HG03439 (cell line): ENCODE measurements around the gene MRTFB.

Source experiments
- ATAC-seq: cut with Tn5 transposase; IDR thresholded peaks from one replicate; pipeline ENCODE4 v1.9.1; 2021; ENCODE audit warnings: mild to moderate bottlenecking, moderate library complexity; ENCODE audit not compliant: unreplicated experiment

Gene MRTFB

DNA sequence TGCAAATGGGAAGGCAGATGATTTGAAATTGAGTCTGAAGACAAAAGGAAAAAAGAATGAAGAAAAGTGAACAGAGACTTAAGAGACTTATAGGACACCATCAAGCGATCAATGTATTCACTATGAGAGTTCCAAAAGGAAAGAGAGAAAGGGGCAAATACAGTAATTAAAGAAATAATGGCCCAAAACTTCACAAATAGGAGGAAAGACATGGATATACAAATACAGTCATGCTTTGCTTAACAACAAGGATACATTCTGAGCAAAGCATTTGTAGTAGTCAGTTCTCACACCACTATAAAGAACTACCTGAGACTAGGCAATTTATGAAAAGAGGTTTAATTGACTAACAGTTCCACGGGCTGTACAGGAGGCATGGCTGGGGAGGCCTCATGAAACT lies 152.5 kb downstream of the MRTFB start:
- ATAC-seq = no peak

DNA sequence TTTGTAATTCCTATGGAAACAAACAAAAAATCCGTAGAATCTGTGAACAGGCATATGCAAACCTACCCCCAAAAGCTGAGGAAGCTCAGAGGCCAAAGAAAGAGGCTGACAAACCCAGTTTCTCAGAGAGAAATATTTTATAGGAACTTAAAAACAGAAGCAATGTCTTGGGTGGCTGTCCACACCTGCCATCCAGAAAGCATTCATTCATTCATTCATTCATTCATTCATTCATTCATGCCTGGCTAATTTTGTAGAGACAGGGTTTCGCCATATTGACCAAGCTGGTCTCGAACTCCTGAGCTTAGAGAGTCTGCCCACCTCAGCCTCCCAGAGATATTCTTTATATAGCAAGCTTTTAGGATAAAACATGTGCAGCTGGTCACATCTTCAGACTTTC lies 154.3 kb downstream of the MRTFB start:
- no peak for ATAC-seq

DNA sequence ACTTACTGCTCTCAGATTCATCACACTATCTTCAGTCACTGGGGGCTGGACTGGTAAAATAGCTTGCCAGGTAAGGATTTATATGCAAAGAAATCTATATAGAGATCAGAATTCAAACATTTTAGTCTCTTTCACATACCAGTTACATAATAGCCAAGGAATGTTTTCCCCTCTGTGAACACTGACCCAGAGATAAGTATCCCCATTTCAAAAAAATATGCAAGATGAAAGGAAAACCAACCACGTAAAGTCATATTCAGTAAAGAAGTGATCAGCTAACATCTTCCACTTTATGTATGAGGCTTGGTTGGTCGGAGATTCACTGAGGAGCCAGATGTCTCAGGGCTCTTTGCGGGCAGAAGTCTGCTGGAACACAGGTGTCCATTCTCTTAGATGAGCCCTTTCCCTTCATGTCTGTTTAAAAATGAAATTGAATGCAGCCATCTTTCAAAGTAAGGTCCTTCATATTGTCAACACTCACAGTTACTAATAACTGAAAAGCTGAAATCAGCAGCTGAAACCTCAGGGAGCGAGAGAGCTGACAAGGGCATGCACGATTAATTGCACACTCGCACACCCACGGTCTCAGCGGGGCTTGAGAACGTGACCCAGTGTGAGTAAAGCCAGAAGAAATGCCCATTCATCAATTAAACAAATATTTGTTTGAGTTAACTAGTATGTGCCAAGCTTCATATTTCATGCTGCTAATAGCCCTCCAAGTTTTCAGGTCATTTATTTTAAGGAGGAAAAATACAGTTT lies 161.2 kb downstream of the MRTFB start:
- no peak for ATAC-seq

DNA sequence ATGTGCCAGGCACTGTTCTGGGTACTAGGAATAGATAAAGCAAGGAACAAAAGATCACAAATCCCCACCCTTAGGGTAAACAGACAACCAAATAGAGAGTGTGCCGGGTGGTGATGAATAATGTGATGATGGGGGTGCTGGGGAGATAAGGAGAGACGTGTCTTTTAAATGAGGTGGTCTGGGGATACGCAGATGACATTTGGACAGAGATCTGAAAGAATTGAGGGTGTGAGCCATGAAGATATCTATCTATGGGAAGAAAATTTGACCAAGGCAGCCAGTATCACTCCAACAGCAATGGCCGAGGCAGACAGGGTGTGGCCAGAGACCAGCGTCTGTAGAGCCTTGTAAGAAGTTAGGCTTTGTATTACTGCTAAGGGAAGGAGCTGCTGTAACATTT lies 165.3 kb downstream of the MRTFB start:
- no peak for ATAC-seq

DNA sequence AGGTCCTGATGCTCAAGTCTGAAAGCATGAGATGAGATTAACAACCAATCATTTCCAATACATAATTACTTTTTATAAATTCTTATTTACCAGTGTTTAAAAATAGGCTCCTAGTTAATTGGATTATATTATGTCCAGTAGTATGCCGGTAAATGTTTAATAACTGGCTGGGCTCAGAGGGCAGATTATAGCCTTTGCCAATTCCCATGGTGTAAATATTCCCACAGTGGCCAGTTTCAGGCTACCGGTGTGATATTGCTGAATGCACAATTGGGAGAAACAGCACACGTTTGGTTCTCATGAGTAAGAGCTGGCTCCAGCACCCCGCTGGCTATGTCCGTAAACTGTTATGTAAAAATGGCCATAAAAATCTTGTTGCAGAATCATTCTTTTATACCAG lies 167.6 kb downstream of the MRTFB start:
- ATAC-seq = no peak

DNA sequence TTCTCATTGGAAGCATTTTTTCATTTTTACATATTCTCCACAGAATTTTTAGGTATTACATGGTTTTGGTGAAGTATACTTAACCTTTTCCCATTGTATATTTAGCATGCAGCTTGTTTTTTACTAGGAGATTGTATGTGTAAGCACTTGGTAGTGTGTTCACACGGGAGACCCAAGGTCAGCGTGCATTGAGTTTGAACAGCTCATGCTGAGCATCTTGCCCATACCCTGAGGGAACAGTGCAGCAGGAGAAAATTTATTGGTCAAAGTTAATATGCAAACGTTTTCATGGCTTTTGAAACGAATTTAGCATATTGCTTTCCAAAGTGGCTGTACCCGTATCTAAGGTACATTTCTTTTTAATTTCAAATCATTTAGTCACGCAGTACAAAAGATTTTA lies 168.7 kb downstream of the MRTFB start:
- ATAC-seq = no peak

DNA sequence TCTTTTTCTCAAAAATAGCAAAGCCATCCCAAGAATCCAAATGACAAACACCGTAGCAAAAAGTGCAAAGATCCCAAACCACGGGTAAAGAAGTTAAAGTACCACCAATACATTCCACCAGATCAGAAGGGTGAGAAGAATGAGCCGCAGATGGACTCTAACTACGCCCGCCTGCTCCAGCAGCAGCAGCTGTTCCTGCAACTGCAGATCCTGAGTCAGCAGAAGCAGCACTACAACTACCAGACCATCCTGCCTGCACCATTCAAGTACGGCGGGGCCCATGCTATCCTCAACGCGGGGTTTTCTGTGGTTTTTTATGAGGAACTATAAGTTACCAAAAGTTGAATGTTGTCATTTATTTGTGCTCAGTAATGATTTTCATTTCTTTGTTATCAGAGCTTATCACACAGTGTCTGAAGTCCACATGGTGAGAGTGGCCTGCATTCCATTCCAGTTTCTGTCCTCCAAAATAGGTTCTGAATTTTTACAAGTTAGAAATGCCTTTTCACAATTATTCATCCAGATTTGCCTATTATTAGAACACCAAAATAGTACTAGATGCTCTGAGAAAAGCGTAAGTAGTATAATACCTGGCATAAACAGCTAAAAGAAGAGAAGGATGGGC lies 169.2 kb downstream of the MRTFB start:
- no peak for ATAC-seq

DNA sequence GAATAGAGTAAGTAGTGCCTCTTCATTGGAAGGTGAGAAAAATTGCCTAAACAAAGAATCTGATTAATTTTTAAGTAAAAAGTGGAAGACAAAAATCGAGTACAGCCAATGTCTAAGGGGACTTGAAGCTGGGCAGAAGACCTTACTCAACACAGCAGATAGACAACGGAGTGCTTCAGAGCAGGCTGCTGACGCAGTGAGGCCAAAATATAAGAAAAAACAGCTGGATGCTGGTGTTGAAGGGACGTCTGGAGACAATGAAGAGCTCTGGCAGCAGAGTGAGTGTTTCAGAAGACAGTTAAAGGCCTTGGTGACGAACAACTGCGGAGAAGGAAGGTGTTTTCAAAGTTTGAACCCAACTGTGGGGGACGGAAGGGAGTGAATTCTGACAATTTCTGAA lies 169.8 kb downstream of the MRTFB start:
- no peak for ATAC-seq

DNA sequence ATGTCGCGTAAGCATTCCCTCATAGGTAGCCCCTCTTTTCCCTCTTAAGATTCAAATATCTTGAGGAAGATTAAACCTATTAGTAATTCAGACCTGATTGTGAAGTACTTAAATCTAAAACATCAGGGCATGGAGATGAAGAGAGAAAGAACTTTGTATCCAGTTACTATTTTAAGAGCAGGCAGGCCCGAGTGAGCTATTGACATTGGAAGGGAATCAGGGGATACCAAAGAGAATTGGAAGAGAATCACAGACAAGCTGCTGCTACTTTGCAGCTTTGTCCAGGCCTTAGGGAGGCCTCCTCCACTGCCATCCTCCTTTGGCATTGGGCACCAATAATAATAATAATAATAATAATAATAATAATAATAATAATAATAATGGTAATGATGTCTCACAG lies 170.5 kb downstream of the MRTFB start:
- no peak for ATAC-seq

DNA sequence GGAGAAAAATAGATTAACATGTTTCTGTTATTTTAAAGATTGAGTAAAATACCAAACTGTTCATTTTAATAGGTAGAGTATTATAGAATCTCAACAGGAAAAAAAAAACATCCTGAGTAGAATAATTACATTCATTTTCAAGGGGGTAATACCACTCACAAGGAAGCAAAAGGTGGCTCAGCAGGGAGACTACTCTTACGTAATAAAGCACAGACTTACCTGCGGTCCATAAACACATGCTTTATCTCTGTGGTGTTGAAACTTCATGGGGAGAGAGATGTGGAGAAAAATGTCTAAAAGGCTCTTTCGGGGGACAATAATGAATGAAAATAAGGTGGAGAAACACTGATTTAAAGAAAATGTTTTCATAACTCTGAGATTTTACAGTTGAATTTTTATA lies 171.7 kb downstream of the MRTFB start:
- ATAC-seq = no peak

DNA sequence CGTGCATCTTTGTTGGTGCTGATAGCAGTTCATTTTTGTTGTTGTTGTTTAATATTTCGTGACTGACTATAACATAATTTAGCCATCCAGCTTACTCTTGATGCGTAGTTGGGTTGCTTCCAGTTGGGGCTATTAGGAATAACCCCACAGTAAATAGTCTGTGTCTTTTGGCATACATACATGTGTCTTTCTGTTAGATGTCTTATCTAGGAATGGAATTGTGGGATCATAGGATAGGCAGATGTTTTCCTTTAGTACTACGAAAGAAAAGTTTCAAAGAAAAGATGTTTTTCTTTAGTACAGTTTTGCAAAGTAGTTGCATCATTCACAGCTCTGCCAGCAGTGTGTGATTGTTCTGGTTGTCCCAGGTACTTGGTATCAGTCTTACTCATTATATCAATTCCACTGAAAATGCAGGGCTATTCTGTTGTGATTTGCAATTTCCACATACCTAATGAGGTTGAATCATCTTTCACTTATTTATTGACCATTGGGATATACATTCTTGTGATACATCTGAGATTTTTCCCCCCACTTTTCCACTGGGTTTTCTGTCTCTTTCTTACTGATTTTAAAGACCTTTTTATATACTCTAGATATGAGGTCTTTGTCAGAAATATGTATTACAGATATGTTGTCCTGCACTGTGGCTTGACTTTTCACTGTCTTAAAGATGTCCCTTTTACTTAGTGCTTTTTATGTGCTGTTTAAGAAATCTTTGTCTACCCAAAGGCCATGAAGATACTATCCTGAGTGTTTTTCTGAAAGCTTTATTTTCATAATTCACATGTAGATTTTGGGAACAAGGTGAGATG lies 173.3 kb downstream of the MRTFB start:
- ATAC-seq = no peak

DNA sequence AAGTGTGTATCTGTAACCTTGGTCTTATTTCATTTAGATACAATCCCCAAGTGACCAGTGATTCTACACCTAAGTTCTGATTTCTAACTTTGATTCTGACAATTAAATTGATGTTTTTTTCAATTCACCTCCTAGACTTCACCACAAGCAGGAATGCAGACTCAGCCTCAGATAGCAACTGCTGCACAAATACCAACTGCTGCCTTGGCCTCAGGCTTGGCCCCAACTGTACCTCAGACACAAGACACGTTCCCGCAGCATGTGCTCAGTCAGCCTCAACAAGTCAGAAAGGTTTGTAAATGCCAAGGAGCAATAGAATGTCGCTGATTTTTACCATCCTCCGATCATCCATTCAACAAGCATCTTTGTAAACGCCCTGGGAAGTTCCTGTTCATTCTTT lies 177.7 kb downstream of the MRTFB start:
- no peak for ATAC-seq

DNA sequence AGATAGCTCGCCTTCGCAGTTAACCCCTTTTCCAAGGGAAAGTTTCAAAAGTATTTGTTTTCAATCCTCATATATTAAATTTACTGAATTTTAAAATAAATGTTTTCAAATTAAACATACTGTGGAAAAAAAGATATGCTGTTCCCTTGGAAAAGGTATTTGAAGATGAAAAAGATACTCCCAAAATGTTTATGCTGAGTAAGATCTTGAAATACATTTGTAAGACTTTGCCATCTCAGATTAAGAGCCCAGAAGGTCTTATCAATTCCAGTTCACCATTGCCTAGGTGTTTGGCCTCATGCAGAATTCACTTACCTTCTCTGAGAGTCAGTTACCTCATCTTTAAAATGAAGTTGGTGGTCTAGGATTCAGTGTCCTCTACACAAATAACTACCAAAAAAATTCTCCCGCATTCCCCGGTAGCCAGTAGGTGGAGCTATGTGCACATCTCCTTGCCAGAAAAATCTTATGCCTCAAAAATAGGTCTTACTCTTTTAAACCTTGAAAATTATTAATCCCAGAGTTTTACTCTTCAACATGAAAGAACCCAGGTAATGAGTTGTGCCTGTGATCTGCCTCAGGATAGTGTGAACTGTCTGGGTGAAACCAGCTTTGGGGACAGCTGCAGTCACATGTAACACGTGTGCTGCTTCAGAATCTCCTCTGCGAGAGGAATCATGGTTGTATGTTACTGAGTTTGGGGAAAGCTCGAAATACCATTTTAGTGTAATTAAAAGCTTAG lies 178.3 kb downstream of the MRTFB start:
- ATAC-seq = no peak

DNA sequence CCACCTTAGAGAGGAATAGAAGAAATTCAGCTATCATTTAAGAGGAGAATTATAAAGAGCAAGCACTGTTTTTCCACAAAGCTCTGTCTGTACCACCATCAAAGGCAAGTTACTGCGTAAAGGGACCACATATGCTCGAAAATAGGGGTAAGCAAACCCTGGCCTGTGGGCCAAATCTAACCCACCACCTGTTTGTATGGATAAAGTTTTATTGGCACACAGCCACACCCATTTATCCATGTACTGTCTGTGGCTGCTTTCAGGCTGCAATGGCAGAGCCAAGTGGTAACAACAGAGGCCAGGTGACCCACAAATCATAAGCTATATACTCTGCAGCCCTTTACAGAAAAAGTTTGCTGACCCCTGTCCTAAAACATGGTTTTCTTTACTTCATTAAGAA lies 180.3 kb downstream of the MRTFB start:
- no peak for ATAC-seq

DNA sequence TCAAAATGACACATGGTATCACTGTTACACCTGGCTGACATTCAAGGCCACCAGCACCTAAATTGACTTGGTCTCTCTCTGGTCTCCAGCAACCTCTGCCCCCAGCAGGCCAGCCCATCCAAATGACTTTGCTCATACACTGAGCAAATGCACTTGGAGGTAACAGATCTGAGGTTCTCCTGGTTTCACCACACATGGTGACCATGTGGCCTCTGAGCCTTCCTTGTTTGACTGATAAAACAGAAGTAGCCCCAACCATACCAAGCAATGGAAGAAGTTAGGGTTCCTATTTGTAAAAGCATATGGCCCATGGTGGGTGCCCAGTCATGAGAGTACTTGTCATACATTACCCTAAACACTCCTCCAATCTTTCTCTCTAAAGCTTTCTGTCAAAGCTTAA lies 181.7 kb downstream of the MRTFB start:
- ATAC-seq = no peak

DNA sequence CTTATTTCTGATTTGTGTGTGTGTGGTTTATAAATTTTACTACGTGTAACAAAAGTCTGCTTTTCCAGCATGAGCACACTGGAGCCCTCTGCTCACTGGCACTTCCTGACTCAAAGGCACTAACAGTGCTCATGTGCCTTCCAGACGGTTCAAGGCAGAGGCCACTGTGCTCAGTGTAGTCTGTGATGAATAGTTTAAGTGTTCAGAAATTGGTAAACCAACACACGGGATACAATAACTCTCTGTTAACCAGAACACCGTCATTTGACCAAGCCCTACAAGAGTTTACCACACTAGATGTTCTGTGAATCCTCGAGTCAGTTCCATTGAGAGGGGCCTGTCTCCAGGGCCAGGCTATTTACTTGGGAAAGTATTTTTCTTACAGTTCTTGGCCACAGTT lies 191.9 kb downstream of the MRTFB start:
- no peak for ATAC-seq

DNA sequence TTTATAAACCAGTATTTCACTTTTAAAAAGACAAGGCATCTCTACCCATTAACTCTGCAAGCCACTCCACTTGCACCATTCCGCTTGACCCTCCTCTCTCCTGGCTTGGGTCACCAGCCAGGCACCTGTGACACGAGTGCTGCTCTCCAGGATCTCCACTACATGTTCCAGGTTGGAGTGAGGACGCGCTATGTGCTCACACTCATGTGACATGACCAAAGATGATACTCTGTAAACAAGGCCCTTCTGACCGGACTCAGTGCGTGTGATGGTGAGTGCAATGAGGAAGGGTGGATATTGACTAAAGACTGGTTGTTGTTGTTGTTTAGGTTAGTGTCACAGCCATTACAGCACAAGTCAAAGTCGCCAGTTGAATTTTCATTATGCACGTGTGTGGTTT lies 192.7 kb downstream of the MRTFB start:
- no peak for ATAC-seq

DNA sequence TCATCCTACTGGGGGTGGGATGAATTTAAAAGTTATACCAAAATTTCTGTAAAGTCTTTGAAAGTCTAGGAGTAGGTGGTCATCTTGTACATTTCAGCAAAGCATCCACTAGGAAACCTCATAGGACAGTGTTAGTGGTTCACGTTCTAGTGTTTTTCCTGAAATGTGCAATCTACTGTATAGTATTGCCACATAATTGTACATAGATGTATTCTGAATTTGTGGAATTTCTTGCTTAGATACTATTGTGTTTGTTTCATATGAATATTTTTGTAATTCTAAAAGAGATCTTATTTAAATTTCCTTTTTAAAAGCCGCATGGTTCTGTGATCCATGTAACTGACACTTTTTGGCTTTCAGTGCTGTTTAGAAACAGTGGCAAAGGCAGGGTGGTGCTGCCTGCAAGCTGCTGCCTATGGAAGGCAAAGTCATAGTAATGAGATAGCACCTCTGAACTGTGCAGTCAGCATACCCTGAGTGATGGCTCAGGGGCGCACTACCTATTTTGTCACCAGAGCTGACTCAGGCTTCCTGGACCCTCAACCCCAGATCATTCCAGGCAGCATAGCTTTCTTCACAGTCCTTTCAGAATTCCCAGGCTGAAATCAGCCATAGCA lies 193.3 kb downstream of the MRTFB start:
- ATAC-seq = no peak

DNA sequence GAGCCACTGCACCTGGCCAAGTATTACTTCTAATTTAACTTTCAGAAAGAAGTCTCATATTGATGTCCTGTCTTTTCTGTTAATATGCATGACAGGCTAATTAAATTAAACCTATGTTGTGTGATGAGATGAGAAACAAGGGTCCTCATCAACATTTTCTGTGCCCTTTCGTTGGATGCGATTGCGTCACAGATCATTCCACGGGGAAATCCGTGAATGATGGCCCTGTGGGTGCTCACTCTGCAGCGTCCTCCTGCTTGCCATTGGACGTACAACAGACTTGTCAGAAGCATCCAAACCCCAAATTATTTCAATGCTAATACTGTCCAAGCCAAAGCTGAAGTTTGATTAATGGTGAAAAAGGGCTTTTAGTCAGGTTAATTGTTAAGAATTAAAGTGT lies 197.0 kb downstream of the MRTFB start:
- ATAC-seq = no peak

DNA sequence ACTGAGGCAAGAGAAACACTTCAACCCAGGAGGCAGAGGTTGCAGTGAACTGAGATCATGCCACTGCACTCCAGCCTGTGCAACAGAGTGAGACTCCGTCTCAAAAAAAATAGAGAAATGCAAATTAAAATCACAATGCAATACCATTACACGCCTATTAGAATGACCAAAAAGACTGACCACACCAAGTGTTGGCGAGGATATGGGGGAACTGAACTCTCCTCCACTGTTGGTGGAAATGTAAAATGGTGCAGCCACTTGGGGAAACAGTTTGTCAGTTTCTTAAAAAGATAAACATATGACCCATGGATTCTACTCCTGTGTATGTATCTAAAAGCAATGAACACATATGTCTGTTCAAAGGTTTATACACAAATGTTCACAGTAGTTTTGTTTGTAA lies 204.8 kb downstream of the MRTFB start:
- no peak for ATAC-seq

DNA sequence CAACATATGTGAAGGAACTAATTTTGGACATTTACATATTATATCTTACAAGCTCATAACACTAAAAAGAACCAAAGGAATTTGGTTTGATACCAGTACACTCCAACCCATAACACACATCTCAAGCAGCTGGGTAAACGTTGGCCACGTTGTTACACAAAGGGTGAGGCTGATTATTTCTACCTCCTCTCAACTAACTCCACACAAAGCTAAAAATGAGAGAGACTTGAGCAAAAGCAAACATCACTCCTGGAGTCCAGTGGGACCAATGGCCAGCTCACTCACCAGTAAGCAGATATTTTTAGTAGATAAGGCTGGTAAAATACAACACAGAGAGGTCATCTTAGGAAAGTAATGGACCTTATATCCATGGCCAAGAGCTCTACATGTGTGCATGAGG lies 207.6 kb downstream of the MRTFB start:
- no peak for ATAC-seq
